HG03039 (cell line): ENCODE measurements around the gene PATJ.
"Not testable (repeated sequence)": the region's sequence is repeated elsewhere in the genome, so short reads cannot be mapped to it uniquely, and the experiment has no call there.

ENCODE experiments used
- ATAC-seq: cut with Tn5 transposase; IDR thresholded peaks from one replicate; pipeline ENCODE4 v1.9.1; 2021; ENCODE audit warnings: mild to moderate bottlenecking, moderate library complexity; ENCODE audit not compliant: unreplicated experiment

PATJ gene

GRCh38 chr1:62194651-62195544, 452.6 kb downstream of the PATJ start, which contains the start of gene L1TD1:
L1TD1 (plus strand) TSS chr1:62194849; CDS start chr1:62206629, 11,780 bp downstream.
- no peak for ATAC-seq

DNA sequence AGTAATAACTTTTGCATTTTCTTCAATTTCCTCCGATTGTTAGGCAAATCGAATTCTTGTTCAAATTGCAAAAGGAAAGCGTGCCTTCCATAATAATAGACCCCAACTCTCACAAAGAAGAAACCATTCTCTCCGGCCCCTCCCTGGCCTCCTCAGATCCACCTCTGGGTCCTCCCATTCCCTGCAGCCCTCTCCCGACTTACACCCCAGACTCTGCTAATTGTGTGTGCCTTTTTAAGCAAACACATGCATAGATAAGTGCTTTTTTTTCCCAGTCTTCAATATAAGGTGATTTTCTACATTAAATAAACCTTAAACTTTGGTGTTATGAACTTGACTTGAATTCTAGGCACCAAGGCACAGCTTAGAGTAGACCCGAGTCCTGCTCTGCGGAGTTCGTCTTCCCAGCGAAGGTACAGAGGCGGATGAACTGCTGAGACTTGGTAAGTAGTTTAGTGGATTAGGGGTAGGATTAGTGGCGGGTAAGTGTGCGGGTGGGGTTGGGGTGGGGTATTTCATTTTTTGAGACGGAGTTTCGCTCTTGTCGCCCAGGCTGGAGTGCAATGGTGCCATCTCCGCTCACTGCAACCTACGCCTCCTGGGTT, 453.9 kb downstream of the PATJ start:
- no peak for ATAC-seq

DNA sequence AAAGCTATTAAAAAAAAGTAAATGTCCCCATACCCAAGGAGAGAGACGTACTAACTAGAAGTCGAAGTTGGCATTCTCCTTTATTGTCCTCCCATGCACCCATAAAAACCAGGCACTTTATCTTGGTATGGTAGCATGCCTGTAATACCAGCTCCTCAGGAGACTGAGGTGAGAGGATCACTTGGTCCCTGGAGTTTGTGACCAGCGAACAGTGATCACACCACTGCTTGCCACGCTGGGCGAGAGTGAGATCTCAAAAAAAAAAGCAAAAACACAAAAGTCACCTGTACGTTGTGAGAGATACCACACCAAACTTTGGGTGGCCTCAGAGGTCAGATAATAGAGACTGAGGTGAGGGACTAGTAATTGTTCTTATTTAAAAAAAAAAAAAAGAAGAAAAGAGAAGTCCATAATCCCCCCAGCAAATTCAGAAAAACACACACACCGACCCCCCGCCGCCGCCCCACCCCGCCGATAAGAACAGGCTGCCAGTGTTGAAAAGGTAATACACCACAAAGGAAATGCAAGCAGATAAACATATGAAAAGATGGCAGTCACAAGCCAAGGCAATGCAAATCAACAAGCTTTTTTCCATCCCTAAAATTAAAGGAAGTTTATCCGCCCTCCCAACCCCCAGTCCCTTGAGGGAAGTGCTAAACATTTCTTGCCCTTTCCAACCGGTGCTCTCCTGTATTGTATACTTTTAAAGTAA, 455.9 kb downstream of the PATJ start:
- no peak for ATAC-seq

- no peak for ATAC-seq
Observed at GRCh38 chr1:62198781-62199125, 456.5 kb downstream of the PATJ start.

- ATAC-seq = no peak
Observed at GRCh38 chr1:62207187-62207586, 464.9 kb downstream of the PATJ start.

- no peak for ATAC-seq
Observed at GRCh38 chr1:62208087-62208486, 465.8 kb downstream of the PATJ start.

DNA sequence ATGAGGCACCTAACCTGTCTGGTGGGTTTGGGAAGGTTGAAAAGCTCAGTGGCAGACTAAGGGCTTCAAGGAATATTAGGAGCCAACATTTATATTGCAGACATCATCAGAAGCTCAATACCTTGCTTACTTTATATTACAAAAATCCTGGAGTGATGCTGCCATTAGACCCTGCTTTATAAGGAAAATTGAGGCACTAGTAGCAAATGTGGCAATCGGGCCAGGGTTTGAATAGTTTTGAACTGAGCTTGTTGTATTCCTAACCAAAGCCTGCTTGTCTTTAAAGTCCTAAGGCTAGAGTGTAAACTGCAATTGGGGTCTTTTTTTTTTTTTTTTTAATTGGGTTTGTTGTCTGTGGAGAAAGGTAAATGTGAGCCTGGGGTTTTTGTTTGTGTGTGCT, 466.7 kb downstream of the PATJ start:
- no peak for ATAC-seq

DNA sequence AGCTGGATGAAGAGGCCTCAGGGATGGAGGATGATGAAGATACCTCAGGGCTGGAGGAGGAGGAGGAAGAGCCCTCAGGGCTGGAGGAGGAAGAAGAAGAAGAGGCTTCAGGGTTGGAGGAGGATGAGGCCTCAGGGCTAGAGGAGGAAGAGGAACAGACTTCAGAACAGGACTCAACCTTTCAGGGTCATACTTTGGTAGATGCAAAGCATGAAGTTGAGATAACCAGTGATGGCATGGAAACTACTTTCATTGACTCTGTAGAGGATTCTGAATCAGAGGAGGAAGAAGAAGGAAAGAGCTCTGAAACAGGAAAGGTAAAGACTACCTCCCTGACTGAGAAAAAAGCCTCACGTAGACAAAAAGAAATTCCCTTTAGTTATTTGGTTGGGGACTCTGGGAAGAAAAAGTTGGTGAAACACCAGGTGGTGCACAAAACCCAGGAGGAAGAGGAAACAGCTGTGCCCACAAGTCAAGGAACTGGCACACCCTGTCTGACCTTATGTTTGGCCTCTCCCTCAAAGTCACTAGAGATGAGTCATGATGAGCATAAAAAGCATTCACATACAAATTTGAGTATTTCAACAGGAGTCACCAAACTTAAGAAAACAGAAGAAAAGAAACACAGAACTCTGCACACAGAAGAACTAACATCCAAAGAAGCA, 467.8 kb downstream of the PATJ start:
- ATAC-seq = no peak

DNA sequence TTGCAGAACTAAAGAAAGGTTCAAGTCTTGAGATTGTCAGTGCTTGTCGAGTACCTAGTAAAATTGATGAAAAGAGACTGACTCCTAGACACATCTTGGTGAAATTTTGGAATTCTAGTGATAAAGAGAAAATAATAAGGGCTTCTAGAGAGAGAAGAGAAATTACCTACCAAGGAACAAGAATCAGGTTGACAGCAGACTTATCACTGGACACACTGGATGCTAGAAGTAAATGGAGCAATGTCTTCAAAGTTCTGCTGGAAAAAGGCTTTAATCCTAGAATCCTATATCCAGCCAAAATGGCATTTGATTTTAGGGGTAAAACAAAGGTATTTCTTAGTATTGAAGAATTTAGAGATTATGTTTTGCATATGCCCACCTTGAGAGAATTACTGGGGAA, 468.7 kb downstream of the PATJ start:
- ATAC-seq = no peak

DNA sequence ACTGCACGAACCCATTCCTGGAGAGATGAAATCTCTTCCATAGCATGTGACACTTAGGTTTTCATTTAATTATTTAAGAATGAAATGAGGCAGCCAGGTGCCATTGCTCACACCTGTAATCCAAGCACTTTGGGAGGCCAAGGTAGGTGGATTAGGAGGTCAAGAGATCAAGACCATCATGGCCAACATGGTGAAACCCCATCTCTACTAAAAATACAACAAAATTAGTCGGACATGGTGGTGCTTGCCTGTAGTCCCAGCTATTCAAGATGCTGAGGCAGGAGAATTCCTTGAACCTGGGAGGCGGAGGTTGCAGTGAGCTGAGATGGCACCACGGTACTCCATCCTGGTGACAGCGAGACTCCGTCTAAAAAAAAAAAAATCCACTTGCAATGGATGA, 470.1 kb downstream of the PATJ start:
- ATAC-seq = no peak

- ATAC-seq = no peak
Observed at GRCh38 chr1:62213075-62213914, 471.0 kb downstream of the PATJ start.

GRCh38 chr1:62218604-62219003, 476.3 kb downstream of the PATJ start:
- ATAC-seq = no peak

GRCh38 chr1:62220456-62220855, 478.2 kb downstream of the PATJ start:
- not testable (repeated sequence) for ATAC-seq

GRCh38 chr1:62221171-62221570, 478.9 kb downstream of the PATJ start:
- no peak for ATAC-seq

GRCh38 chr1:62222321-62222720, 480.0 kb downstream of the PATJ start:
- no peak for ATAC-seq

GRCh38 chr1:62224182-62224581, 481.9 kb downstream of the PATJ start:
- ATAC-seq = no peak

DNA sequence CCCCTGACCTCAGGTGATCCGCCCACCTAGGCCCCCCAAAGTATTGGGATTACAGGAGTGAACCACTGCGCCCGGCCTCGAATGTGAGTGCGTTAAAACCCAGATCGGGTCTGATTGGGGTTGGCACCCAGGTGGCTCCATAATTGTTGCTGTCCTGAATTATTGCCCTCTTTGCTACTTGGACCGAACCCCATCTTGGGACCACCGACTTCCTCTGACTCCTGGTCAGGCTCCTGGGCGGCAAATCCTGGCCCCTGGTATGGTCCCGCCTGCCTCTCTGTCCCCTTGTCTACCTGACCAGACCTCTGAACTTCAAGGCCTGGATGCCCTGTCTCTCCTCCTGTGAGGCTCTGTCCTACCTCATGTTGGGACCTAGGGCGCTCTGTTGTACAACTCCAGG, 485.2 kb downstream of the PATJ start:
- ATAC-seq = no peak
